Activated T-cell treated with anti-CD3 and anti-CD28 coated beads for 1 hour (primary cell): ENCODE results near the gene CBX8.

Source experiments
- DNase-seq: peaks from one replicate; pipeline ENCODE4 v3.0.0-alpha.2; 2020; ENCODE audit warnings: low read depth

CBX8 gene

DNA sequence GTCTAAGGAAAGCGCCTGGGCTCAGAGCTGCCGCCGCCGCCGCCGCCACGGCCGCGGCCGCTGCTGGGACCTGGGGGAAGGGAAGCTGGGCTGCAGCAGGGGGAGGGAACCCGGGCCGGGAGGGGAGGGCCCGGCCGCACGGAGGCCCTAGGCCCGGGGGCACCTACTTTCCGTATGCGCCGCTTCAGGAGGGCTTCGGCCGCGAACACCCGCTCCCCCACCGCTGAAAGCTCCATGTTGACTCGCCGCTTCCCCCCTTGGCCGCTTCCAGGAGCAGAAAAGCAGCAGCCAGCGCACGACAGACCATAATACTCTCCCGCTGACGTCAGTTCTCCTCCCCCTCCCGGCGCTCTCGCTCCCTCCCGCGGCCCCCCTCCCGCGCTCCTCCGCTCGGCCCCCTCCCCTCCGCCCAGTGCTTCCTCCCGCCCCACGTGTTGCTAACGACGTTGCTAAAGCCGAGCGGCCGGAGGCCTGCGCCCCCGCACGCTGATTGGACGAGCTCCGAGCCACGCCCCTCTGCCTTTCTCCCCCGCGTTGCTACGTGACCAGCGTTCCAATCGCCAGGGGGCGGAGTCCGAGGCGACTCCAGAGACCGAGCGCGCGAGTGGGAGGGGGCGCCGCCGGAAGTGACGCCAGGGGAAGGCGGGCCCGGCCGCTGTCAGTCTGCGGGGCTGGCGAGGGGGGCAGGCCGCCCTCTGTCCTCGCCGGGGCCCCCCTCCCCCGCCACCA lies at the start of gene CBX8:
CBX8 (minus strand) TSS at position 315 of the 729 bp plus-strand sequence; CDS start at position 236, 79 bp downstream.
- DNase-seq, result peak; percentile 97

DNA sequence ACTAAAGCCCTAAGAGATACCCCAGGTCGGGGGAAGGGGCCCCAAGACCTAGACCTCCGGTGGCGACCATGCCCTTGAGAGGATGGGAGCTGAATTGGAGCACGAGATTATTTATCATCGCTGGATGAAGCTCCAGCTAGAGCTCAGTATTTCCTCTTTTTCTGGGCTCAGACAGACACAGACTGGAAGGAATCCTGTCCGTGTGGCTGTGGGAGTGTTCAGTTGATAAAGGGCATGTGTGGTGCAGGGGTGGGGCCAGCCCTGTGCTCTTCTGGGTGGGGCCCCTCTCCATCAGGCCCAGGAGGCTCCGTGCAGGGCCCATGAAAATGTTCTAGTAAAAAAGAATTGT lies 48.7 kb upstream of the CBX8 start:
- no peak for DNase-seq

DNA sequence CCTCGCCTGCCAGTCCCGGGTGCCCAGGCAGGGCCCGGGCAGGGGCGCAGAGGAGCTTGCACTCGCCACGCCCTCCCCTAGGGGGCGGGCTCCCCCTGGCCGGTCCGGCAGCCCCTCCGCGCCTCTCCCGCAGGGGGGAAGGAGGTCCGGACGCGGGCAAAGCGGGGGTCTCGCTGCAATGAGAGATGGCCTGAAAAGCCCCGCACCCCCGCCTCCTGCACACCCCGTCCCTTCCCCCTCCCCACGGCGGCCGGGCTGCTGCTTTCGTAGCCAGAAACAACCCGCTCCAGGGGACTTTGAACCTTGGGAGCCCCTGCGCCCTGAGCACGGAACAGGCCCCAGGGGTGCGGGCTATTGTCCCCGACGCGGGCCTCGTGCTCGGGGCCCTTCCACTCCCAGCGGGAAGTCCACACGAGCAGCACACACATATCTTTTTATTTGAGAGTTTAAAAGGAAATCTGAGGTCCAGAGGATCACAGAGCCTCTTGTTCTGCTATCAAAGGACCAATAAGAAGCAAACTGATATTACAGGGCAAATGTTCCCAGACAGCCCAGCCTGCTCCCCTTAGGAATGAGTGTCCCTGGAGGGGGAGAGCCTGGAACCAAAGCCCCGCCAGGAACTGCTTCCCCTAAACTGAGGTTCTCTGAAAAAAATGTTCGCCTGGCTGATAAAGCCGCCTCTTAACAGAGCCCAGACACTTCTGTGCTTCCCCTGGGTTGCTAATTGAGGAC lies 48.2 kb upstream of the CBX8 start:
- DNase-seq, result peak; percentile 37

DNA sequence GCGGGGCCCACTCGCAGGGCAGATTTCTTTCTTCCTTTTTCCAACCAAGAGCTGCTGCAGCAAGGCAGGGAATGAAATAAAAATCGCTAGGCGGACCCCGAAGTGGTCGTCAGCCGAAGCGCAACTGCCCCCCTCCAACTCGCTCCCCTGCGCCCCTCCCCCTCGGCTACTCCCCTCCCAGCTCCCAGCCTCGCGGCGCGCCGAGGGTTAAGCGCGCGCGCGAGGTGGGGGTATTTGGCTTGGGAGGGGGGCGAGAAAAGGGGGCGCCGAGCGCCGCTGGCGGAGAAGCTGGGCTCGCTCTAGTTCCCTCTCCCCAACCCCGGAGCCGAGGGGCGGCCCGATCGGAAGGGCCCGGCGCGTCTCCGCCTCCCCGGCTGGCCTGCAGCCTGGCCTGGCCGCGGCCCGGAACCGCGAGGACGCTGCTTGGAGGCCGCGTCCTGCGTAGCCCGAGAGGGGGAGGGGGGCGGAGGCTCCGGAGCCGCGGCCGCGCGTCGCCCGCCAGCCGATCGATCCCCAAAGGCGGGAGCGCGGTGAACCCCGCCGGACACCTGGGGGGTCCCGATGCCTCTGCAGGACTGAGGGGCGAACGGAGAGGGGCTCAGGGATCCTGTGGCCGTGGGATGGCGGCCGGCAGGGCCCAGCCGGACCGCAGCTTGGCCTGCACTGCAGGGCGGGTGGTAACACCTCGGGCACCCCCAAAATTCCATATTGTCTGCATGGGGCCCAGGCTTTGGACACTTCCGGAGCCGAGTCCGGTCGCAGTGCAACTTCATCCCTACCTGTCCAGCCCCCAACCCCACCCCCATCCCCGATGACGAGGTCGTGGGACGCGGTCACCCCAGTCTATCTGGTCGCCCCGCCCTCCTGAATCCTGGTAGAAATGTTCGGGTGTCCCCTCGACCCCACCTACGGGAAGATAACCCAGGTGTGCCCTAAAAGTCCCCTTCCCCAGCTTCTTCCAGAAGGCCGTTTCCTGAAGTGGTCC lies 47.2 kb upstream of the CBX8 start:
- no peak for DNase-seq

DNA sequence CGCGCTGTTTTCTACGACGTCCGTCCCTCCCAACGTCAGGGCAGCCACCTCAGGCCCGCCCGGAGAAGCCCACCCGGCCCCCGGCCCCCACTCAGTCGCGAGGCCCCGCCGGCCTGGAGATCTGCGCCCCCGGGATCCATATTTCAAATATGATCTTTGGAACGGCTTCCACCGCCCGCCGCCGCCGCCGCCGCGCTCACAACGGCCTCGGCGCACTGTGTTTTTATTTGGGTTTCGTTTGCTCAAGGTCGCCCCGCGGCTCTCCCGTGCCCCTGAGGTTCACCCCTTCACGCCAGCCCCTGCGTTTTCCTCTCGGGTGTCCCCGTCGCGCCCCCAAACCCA lies 46.6 kb upstream of the CBX8 start:
- no peak for DNase-seq

DNA sequence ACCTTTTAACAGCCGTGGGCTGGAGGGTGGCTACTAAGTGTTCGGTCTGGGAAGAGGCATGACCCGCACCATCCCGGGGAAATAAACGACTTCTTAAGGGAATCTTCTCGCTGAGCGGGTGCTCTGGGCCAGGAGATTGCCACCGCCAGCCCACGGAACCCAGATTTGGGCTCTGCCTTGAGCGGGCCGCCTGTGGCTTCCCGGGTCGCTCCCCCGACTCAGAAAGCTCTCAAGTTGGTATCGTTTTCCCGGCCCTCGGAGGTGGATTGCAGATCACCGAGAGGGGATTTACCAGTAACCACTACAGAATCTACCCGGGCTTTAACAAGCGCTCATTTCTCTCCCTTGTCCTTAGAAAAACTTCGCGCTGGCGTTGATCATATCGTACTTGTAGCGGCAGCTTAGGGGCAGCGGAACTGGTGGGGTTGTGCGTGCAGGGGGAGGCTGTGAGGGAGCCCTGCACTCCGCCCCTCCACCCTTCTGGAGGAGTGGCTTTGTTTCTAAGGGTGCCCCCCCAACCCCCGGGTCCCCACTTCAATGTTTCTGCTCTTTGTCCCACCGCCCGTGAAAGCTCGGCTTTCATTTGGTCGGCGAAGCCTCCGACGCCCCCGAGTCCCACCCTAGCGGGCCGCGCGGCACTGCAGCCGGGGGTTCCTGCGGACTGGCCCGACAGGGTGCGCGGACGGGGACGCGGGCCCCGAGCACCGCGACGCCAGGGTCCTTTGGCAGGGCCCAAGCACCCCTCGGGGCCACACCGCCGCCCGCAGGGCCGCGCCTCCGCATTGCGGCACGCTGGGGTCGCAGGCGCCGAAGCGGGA lies 46.0 kb upstream of the CBX8 start:
- no peak for DNase-seq

DNA sequence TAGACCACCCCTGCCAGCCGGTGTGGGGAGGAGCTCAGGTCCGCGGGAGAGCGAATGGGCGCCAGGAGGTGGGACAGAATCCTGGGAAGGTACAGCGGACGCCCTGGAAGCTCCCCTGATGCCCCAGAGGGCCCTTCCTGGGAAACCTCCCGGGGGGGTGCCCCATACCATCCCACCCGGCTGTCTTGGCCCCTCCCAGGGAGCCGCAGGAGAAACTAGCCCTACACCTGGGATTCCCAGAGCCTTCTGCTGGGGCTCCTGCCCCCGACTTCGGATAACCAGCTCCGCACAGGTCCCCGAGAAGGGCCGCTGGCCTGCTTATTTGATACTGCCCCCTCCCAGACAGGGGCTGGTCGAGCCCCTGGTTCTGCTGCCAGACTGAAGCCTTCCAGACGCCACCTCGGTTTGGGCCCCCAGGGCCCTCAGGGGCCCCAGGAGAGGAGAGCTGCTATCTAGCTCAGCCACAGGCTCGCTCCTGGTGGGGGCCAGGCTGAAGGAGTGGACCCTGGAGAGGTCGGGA lies 45.3 kb upstream of the CBX8 start:
- no peak for DNase-seq

DNA sequence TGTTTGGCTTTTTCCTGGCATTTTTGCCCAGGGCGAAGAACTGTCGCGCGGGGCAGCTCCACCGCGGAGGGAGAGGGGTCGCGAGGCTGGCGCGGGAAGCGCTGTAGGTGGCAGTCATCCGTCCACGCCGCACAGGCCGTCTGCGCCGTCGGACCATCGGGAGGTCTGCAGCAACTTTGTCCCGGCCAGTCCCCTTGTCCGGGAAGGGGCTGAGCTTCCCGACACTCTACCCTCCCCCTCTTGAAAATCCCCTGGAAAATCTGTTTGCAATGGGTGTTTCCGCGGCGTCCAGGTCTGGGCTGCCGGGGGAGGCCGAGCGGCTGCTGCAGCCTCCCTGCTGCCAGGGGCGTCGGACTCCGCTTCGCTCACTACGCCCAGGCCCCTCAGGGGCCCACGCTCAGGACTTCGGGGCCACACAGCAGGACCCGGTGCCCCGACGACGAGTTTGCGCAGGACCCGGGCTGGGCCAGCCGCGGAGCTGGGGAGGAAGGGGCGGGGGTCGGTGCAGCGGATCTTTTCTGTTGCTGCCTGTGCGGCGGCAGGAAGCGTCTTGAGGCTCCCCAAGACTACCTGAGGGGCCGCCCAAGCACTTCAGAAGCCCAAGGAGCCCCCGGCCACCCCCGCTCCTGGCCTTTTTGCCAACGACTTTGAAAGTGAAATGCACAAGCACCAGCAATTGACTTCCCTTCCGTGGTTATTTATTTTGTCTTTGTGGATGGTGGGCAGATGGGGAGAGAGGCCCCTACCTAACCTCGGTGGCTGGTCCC lies 44.7 kb upstream of the CBX8 start:
- DNase-seq, result no peak

DNA sequence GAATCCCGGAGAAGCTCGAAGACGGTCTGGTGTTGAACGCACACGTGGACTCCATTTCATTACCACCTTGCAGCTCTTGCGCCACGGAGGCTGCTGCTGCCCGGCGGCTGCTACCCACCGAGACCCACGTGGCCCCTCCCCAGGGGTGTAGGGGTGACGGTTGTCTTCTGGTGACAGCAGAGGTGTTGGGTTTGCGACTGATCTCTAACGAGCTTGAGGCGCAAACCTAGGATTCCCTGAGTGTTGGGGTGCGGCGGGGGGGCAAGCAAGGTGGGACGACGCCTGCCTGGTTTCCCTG lies 44.1 kb upstream of the CBX8 start:
- no peak for DNase-seq

DNA sequence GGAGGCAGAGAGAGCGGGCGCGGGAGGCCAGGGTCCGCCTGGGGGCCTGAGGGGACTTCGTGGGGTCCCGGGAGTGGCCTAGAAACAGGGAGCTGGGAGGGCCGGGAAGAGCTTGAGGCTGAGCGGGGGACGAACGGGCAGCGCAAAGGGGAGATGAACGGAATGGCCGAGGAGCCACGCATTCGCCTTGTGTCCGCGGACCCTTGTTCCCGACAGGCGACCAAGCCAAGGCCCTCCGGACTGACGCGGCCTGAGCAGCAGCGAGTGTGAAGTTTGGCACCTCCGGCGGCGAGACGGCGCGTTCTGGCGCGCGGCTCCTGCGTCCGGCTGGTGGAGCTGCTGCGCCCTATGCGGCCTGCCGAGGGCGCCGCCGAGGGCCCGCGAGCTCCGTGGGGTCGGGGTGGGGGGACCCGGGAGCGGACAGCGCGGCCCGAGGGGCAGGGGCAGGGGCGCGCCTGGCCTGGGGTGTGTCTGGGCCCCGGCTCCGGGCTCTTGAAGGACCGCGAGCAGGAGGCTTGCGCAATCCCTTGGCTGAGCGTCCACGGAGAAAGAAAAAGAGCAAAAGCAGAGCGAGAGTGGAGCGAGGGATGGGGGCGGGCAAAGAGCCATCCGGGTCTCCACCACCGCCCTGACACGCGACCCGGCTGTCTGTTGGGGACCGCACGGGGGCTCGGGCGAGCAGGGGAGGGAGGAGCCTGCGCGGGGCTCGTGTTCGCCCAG lies 43.6 kb upstream of the CBX8 start:
- DNase-seq, result no peak

DNA sequence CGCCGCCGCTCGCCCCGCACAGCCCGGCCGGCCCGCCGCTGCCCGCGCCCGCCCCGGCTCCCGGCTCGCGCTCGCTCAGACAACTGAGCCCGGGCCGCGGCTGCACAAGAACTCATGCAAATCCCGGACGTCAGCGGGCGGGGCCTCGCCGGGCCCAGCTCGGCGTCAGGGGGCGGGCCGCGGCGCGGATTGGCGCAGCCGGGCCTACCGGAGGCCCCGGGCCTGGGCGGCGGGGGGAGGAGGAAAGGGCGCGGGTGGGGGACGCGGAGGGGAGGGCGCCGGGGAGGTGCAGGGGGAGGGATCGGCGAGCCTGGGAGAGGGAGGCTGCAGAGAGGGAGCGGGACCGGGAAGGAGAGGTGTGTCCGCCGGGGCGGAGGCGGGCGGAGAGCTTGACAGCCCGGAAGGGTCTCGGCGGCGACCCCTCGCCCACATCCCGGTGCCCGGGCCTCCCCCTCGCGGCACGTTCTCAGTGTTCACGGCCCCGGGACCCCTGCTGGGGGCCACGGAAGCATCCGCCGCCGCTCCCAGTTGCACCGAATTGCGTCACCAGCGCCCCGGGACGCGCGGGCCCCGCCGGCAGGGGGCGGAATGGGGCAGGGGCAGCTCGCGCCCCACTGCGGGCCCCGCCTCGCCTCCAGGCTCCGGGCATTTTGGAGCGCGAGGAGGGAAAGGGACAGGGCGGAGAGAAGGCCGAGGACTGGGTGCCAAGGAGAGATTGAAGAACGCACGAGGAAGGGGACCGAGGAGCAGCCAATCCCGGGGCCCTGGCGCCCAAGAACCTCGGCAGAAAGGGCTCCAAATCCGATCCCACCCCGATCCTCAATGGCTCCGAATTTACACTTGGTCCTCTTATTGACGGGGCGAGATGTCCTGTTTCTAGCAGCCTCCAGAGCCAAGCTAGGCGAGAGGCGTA lies 42.7 kb upstream of the CBX8 start, which contains the start of gene CBX4:
CBX4 (minus strand) TSS at position 85 of the 913 bp plus-strand sequence. CDS start 189 bp downstream, outside the sequence.
- peak; percentile 90 for DNase-seq

DNA sequence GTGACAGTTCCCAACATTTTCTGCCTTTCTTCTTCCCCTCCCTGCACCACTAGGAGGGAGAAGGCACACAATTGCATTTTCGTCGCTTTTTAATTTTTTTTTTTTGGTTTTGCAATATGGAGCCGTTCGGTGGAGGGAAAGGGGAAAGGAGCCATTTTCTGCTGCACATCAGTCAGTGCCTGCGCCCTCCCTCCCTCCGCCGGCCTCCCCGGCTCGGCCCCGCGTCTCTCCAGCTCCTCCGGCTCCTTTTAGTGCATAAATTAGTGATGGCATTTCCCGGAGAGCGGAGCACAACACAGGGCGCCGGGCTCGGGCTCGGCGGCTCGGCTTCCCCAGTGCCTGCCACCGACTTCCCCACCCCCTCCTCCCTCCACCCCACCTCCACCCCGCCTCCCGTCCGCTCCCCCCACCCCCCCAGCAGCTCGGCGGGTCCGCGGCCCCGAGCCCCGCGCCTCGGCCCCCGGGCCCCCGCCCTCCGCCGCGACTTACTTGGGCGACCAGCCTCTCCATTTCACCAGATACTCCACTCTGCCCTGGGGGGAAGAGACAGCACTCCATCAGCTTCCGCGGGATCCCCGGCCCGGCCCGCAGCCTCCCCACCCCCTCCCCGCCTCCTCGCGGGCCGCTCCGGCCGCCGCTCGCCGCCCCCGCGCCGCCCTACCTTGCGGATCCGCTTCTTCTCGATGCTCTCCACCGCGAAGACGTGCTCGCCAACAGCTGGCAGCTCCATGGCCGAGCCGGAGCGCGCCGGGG lies 41.8 kb upstream of the CBX8 start:
- DNase-seq, result peak; percentile 35

DNA sequence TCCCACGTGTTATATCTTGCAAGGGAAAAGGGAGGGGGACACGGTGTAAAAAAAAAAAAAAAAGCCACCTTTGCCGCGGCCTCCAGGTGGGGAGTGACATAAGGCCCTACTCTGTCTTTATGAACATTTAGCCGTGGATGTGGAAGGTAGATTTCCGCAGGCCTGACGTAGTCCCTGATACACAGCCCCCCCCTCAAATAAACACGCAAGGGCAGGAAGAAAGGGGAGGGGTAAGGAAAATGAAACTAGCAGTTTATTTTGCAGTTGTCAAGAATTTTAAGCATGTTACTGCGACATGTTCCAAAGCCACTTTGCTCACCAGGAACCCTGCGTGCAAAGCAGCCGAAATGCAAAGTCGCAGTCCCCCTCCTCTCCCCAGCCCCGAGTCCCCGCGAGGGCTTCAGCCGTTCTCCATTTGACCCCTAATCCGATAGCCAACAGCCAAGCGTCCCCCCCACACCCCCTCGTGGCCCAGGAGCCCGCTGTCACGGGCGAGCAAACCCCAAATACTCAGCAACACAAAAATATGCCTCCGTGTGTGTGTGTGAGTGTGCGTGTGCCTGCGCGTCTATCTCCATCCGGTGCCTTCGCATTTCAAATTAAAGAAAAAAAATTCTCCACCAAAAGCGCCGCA lies 41.1 kb upstream of the CBX8 start:
- DNase-seq, result no peak

DNA sequence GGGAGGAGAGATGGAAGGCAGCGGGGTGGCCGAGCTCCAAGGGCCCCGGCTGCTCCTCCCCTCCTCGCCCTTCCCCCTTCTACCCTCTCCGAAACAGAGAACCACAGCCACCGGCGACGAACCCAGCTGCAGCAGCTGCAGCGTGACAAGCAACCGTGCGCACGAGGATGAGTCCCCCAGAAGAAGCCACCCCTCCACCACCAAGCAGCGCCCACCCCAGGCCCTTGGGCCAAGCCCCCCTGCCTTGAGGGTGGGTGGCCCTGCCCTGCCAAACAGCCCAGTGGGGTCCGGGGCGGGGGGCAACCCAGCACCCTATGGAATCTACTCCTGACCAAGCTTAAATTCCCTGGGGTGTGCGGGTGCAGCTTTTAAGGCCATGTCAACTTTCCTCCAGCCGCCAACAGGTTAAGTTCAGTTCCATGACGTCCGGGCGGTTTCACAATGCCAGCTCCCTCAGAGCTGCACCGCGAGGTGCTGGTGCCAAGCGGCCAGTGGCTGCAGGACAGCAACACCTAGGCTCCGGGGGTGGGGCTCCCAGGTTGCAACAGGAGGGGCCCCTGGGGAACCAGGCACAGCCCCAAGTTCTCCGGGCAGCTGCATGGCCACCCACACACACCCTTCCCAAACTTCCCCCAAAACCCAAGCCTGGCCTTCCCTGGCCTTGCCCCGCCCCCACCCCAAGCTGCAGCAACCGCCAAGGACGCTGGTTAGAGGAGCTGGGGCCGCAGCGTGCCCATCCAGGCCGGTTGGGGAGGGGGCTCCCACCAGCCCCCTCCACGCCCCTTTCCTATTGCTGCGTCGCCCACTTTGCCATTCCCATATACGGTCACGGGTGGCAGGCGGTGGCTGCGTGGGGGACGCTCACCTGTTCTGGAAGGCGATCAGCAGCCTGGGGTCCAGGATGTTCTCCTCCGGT lies 40.4 kb upstream of the CBX8 start:
- DNase-seq, result no peak

DNA sequence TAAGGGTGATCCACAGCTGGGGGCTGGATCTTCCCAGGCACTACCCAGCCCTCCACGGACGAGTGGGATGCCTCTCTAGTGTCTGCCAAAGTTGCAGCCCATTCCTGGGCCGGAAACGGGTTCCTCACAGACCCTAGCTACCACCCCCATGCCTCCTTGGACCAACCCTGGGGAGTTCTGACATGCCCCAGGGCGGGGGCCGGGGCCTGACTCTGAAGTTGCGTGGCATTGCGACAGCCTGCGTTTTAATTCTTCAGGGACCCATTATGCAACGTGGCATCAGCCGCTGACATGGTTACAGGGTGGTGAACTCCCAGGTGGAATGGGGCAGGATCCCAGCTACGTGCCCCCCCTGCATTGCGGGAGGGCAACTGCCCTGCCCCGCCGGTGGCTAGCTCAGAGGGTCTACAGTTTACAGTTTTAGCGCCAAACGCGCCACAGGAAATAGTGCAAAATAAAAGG lies 39.7 kb upstream of the CBX8 start:
- DNase-seq, result no peak

DNA sequence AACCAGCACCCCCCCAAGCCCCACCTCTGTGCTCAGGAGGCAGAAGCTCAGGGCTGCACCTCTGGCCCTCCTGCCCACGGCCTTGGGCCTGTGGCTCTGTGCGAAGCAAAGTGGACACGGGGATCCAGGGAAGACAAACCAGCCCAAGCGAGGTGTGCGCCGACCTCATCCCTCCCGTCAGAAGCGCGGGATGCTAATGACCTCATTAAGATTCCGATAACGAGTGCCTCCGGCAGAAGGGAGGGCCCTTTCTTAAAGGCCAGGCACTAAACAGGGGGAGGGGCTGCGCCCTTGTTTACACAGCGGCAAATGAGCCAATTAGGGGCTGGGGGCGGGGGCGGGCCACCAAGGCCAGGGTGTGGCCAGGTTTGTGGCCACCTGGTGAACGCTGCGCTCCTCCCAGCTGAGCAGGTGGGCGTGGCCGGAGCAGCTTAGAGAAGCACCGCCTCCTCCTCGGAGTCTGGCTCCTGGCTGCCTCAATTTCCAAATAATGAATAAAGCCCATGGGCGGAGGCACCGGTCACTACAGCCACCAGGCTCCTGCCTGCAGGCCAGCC lies 39.2 kb upstream of the CBX8 start:
- DNase-seq, result no peak
